ENCODE measurements around the gene FUT1. TPM values are rescaled to one million over a fixed set of nuclear protein-coding genes. Genes with fewer than 3 reads are reported as not detected.
A peak's percentile ranks its signal among the peaks of the same experiment; 100 is the strongest.

The FUT1 gene
- total and polyA plus RNA-seq, 9 of the 15 experiments (the other 6 are each of a cell fraction or from before 2014, with no cell fraction given): 2.3 to 18.5 (median 8.8) TPM

GRCh38 chr19:48784527-48784926, 32.1 kb upstream of the FUT1 start (continued):
- TF ChIP-seq THRA (IDR thresholded peaks at IDR 0.05): no peak
- peak; percentile 86 for TF ChIP-seq ZNF764 (CRISPR knock-in tag; IDR thresholded peaks at IDR 0.05; ENCODE audit: low read depth)
- TF ChIP-seq PHF8 (IDR thresholded peaks at IDR 0.05; ENCODE audit: borderline replicate concordance, low read length): no peak
- 0 out of 2 replicates have a peak, but pooled peaks have one; percentile 46 for TF ChIP-seq L3MBTL2 (IDR thresholded peaks at IDR 0.05)
- TF ChIP-seq ZNF589 (CRISPR knock-in tag; IDR thresholded peaks at IDR 0.05; ENCODE audit: low read depth): no peak
- TF ChIP-seq TRIM24 (IDR thresholded peaks at IDR 0.05): no peak
- no peak for TF ChIP-seq PHTF2 (CRISPR knock-in tag; IDR thresholded peaks at IDR 0.05)
- peak; percentile 79; the same call in 1 of the 2 replicates for TF ChIP-seq ZNF263 (CRISPR knock-in tag; IDR thresholded peaks at IDR 0.05; ENCODE audit: borderline replicate concordance)
- TF ChIP-seq CREB3 (tag; conservative IDR thresholded peaks at IDR 0.05; ENCODE audit: low read depth): no peak
- peak; percentile 25; the same call in 1 of the 2 replicates for TF ChIP-seq SMAD4 (CRISPR knock-in tag; conservative IDR thresholded peaks at IDR 0.05)
- no peak for TF ChIP-seq MED1 (CRISPR knock-in tag; IDR thresholded peaks at IDR 0.05; ENCODE audit: borderline replicate concordance)
- TF ChIP-seq ZBTB40 (IDR thresholded peaks at IDR 0.05): no peak
- no peak for TF ChIP-seq ZBTB40 (CRISPR knock-in tag; IDR thresholded peaks at IDR 0.05)

All from K562 (cell line).